Smooth muscle cell (in vitro differentiated cells): ENCODE results near the gene CFAP52. TPM values are rescaled to one million over a fixed set of nuclear protein-coding genes. Genes with fewer than 3 reads are reported as not detected.

Source experiments
- DNase-seq: peaks from one replicate; lab custom pipeline; 2025; ENCODE audit not compliant: unreplicated experiment; lab: John Stamatoyannopoulos, UW
- H2AFZ ChIP-seq: fragments of 200-600 bp; sonication (generic); 2 replicates; pipeline ENCODE4 v1.6.0; 2016; ENCODE audit warnings: antibody characterized with exemption, low read depth, mild to moderate bottlenecking
- H3F3A ChIP-seq: fragments of 200-600 bp; sonication (generic); 2 replicates; pipeline ENCODE4 v1.6.0; 2017; ENCODE audit warnings: antibody characterized with exemption, low read depth
- H3K27ac ChIP-seq: fragments of 200-600 bp; sonication (generic); 2 replicates; pipeline ENCODE4 v1.5.1; 2016; ENCODE audit warnings: low read depth, mild to moderate bottlenecking
- H3K27me3 ChIP-seq: fragments of 200-600 bp; sonication (generic); 2 replicates; pipeline ENCODE4 v1.6.1; 2016; ENCODE audit warnings: low read depth, mild to moderate bottlenecking
- H3K36me3 ChIP-seq: fragments of 200-600 bp; sonication (generic); 2 replicates; pipeline ENCODE4 v1.5.1; 2016; ENCODE audit warnings: low read depth
- H3K4me1 ChIP-seq: fragments of 200-600 bp; sonication (generic); 2 replicates; pipeline ENCODE4 v1.5.1; 2016; ENCODE audit warnings: low read depth
- H3K4me2 ChIP-seq: fragments of 200-600 bp; sonication (generic); 2 replicates; pipeline ENCODE4 v1.6.0; 2016; ENCODE audit warnings: mild to moderate bottlenecking
- H3K4me3 ChIP-seq: fragments of 200-600 bp; sonication (generic); 2 replicates; pipeline ENCODE4 v1.5.1; 2016; ENCODE audit warnings: mild to moderate bottlenecking
- H3K79me2 ChIP-seq: fragments of 200-600 bp; sonication (generic); 2 replicates; pipeline ENCODE4 v1.6.0; 2016; ENCODE audit warnings: low read depth, mild to moderate bottlenecking
- H3K9ac ChIP-seq: fragments of 200-600 bp; sonication (generic); 2 replicates; pipeline ENCODE4 v1.6.0; 2016; ENCODE audit warnings: low read depth
- H3K9me3 ChIP-seq: fragments of 200-600 bp; sonication (generic); replicated peaks from 2 replicates; pipeline ENCODE4 v1.5.1; 2016; ENCODE audit warnings: low read depth
- H4K20me1 ChIP-seq: fragments of 200-600 bp; sonication (generic); 2 replicates; pipeline ENCODE4 v1.6.0; 2016; ENCODE audit warnings: low read depth
- WGBS: methylation state at CpG from one replicate; pipeline ENCODE4 v1.1.7; 2016; ENCODE audit warnings: low lambda C conversion rate; 5-methylcytosine and 5-hydroxymethylcytosine counted together
- polyA plus RNA-seq: library from polyadenylated mRNA; unstranded; fragments of >200 nt; fragmentation: Nextera tagmentation; extraction: Ambion mirVana; gene quantifications from 2 replicates; pipeline ENCODE4 v1.2.1, GENCODE V29; 2016
- total RNA-seq: library from RNA; depleted of rRNA; stranded (reverse); fragments of >200 nt; gene quantifications from 2 replicates; pipeline ENCODE4 v1.2.3, GENCODE V29; 2014
- TF ChIP-seq, protein P1 (sequence below): fragments of 200-600 bp; sonication (generic); IDR thresholded peaks from 2 replicates; pipeline ENCODE4 v1.5.1; 2017; ENCODE audit warnings: borderline replicate concordance, mild to moderate bottlenecking, antibody characterized with exemption; ENCODE audit not compliant: insufficient read depth, poor library complexity, severe bottlenecking

CFAP52 gene
- total and polyA plus RNA-seq, 2 experiments from 2014 or later, result not detected

DNA sequence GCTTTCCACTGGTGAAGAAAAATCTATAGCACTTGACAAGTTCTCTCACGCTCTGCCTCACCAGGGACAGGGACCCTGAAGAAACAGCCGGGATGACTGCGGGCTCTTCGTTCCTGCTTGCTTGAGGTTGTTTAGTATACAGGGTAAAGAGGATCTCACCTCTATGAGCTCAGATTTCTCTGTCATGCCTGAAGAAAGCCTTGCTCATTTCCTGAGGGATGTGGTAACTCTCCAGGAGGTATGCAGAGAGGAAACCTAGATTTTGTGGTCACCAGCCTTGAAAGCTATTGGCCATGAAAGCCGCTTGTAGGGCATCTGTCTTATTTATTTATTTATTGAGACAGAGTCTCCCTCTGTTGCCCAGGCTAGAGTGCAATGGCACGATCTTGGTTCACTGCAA, 92.1 kb downstream of the CFAP52 start:
- no peak overlapping the region for H2AFZ ChIP-seq
- H3K4me3 ChIP-seq, result no peak overlapping the region
- no peaks in the 10 kb centered on the region for H3K9me3 ChIP-seq
- no peak overlapping the region for H3K9ac ChIP-seq
- H3K36me3 ChIP-seq, result no peaks in the 10 kb centered on the region
- H3K27ac ChIP-seq, result no peak overlapping the region
- 65% methylated on average over 6 of the region's 6 CpGs for WGBS
- H3K4me1 ChIP-seq, result peaks cover 11% of the 10 kb centered on the region
- H3K4me2 ChIP-seq, result no peak overlapping the region
- no peaks in the 10 kb centered on the region for H3F3A ChIP-seq
- TF ChIP-seq, protein P1, sequence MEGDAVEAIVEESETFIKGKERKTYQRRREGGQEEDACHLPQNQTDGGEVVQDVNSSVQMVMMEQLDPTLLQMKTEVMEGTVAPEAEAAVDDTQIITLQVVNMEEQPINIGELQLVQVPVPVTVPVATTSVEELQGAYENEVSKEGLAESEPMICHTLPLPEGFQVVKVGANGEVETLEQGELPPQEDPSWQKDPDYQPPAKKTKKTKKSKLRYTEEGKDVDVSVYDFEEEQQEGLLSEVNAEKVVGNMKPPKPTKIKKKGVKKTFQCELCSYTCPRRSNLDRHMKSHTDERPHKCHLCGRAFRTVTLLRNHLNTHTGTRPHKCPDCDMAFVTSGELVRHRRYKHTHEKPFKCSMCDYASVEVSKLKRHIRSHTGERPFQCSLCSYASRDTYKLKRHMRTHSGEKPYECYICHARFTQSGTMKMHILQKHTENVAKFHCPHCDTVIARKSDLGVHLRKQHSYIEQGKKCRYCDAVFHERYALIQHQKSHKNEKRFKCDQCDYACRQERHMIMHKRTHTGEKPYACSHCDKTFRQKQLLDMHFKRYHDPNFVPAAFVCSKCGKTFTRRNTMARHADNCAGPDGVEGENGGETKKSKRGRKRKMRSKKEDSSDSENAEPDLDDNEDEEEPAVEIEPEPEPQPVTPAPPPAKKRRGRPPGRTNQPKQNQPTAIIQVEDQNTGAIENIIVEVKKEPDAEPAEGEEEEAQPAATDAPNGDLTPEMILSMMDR, result no peak
- DNase-seq, result no peak
- H4K20me1 ChIP-seq, result no peaks in the 10 kb centered on the region
- H3K27me3 ChIP-seq, result no peaks in the 10 kb centered on the region
- no peaks in the 10 kb centered on the region for H3K79me2 ChIP-seq

DNA sequence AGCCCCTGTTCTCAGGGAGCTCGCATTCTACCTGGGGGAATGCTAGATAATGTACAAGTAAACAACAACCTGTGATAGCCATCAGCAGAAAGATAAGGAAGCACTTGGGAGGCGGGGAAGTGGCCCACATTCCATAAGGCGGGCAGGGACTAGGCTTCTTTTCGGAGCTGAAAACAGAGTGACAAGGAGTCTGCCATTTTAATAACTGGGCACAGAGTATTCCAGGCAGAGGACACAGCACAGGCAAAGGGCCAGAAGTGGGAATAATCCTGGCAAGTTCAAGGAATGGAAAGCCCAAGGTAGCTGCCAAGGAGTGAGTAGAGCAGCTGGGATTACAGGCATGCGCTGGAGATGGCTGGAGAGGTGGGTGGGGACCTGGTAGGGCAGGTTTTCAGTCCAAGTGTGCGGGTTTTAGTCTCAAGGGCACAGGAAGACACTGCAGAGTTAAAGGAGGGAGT, 93.1 kb downstream of the CFAP52 start:
- H3K27me3 ChIP-seq, result no peaks in the 10 kb centered on the region
- no peaks in the 10 kb centered on the region for H3K9me3 ChIP-seq
- no peaks in the 10 kb centered on the region for H3K36me3 ChIP-seq
- no peaks in the 10 kb centered on the region for H3K79me2 ChIP-seq
- H3K4me3 ChIP-seq, result no peak overlapping the region
- H3F3A ChIP-seq, result no peaks in the 10 kb centered on the region
- H3K4me1 ChIP-seq, result peaks cover 11% of the 10 kb centered on the region
- no peak for DNase-seq
- H3K27ac ChIP-seq, result no peak overlapping the region
- whole genome bisulfite sequencing, result 57% methylated on average over 6 of the region's 6 CpGs
- H3K9ac ChIP-seq, result no peak overlapping the region
- no peak overlapping the region for H2AFZ ChIP-seq
- TF ChIP-seq, protein P1, result no peak
- H3K4me2 ChIP-seq, result no peak overlapping the region
- H4K20me1 ChIP-seq, result no peaks in the 10 kb centered on the region

DNA sequence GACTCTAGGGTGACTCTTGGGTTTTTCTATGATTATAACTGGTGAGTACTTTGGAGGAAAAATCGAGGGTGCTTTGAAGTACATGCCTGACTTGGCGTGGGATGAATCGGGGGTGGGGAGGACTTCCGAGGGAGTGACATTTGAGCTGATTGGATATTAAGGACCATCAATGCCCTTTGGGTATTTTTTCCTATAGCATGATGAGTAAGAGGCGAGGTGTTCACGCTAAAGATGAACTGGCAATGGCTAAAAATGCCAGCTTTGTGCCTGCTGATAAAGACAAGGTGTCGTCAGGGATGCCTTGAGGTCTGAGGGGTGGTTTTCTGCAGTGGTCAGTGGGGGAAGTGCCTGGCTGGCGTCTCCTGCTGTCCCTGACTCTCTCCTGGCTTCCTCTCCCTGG, 94.2 kb downstream of the CFAP52 start:
- TF ChIP-seq, protein P1, result no peak
- Histone ChIP-seq H3K27me3 (no peaks in the 10 kb centered on the region), H3K4me1 (peaks cover 11% of the 10 kb centered on the region), H3K4me3 (no peak overlapping the region), H3K4me2 (no peak overlapping the region), H3K36me3 (no peaks in the 10 kb centered on the region), H2AFZ (no peak overlapping the region), H4K20me1 (no peaks in the 10 kb centered on the region), H3K79me2 (no peaks in the 10 kb centered on the region), H3F3A (no peaks in the 10 kb centered on the region), H3K27ac (no peak overlapping the region), H3K9ac (no peak overlapping the region), H3K9me3 (no peaks in the 10 kb centered on the region)
- WGBS, result 79% methylated on average over 8 of the region's 8 CpGs
- no peak for DNase-seq

DNA sequence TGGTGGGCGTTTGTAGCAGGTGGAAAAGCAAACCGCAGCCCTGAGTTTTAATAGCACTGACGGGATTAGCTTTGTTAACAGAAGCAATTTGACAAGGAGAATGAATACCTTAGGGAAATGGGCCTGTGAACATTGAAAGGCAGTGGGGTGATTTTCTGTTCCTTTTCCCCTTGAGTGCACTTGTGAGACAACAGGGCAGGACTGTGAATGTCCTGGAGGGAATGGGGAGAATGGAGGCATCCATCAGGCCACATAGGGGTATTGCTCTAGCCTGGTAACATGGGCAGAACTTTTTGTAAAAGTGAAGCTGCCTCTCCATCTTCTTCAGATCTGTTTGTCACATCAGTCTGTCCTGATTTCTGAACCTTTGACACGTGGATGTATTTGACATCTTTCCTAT, 95.1 kb downstream of the CFAP52 start:
- WGBS, result 83% methylated on average over 4 of the region's 4 CpGs
- no peak overlapping the region for H3K27ac ChIP-seq
- no peaks in the 10 kb centered on the region for H3K36me3 ChIP-seq
- no peak overlapping the region for H3K4me2 ChIP-seq
- peaks cover 11% of the 10 kb centered on the region for H3K4me1 ChIP-seq
- TF ChIP-seq, protein P1, result no peak
- H3K4me3 ChIP-seq, result no peak overlapping the region
- no peak for DNase-seq
- H4K20me1 ChIP-seq, result no peaks in the 10 kb centered on the region
- no peaks in the 10 kb centered on the region for H3K27me3 ChIP-seq
- no peaks in the 10 kb centered on the region for H3K9me3 ChIP-seq
- H3K79me2 ChIP-seq, result no peaks in the 10 kb centered on the region
- H3K9ac ChIP-seq, result no peak overlapping the region
- H2AFZ ChIP-seq, result no peak overlapping the region
- H3F3A ChIP-seq, result no peaks in the 10 kb centered on the region
